Measurements from ENCODE around the gene PGM1.

The PGM1 gene

DNA sequence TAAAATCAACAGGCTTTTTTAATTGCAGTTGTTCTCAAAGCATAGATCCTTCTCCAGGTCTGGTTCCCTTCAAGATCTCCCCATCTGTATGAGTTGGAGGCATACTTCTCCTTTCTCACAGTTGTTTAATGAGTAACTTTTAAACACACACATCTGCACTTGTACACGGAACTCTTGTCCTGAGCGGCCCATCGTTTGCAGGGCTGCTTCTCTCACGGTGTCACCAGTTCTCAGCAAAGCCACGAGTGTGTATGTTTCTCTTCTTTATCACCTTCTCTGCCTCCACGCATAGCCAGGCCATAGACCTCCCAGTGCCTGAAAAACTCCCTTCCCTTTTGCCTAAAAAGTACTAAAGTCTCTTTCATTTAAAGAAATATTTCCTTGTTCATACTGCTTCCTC, 111.9 kb downstream of the PGM1 start:
- DNase-seq, result no peak

DNA sequence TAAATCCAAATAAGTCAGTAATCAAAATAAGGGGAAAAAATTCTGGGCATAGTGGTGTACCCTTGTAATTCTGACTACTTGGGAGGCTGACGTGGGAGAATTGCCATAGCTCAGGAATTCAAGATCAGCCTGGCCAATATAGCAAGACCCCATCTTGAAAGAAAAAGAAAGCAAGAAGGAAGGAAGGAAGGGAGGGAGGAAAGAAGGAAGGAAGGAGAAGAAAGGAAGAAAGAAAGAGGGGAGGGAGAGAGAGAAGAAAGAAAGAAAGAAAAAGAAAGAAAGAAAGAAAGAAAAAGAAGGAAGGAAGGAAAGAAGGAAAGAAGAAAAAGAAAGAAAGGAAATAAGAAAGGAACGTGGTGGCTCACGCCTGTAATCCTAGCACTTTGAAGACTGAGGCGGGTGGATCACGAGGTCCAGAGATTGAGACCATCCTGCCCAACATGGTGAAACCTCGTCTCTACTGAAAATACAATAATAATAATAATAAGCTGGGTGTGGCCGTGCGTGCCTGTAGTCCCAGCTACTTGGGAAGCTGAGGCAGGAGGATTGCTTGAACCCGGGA, 116.1 kb downstream of the PGM1 start:
- DNase-seq, result no peak
